ELF-1 (cell line): ENCODE data around the gene CYTH4.

ENCODE experiments used
- DNase-seq: peaks from one replicate; pipeline ENCODE4 v3.0.0-alpha.2; 2016; ENCODE audit warnings: low read depth, low spot score

Gene CYTH4

GRCh38 chr22:37329238-37330140 is 47.2 kb downstream of the CYTH4 start:
- DNase-seq = no peak

- peak; percentile 94 for DNase-seq
These were observed 48.1 kb downstream of the CYTH4 start for GRCh38 chr22:37330200-37331033.

GRCh38 chr22:37331034-37331428 is 48.7 kb downstream of the CYTH4 start:
- no peak for DNase-seq

GRCh38 chr22:37331856-37332536 is 49.7 kb downstream of the CYTH4 start:
- no peak for DNase-seq

- no peak for DNase-seq
These were observed 51.6 kb downstream of the CYTH4 start for GRCh38 chr22:37333724-37334460.

GRCh38 chr22:37334461-37334858 is 52.2 kb downstream of the CYTH4 start:
- DNase-seq = no peak

GRCh38 chr22:37334859-37335805 is 52.8 kb downstream of the CYTH4 start:
- peak; percentile 60 for DNase-seq

GRCh38 chr22:37335806-37336199 is 53.5 kb downstream of the CYTH4 start:
- DNase-seq = peak; percentile 23

- peak; percentile 24 for DNase-seq
These were observed 54.3 kb downstream of the CYTH4 start for GRCh38 chr22:37336579-37336978.

GRCh38 chr22:37337204-37337943 is 55.1 kb downstream of the CYTH4 start:
- DNase-seq = peak; percentile 57

- DNase-seq = no peak
These were observed 56.4 kb downstream of the CYTH4 start for GRCh38 chr22:37338539-37339246.

- DNase-seq = peak; percentile 41
These were observed 58.3 kb downstream of the CYTH4 start for GRCh38 chr22:37340331-37341262.

- DNase-seq = no peak
These were observed 59.8 kb downstream of the CYTH4 start for GRCh38 chr22:37342065-37342464.

- DNase-seq = no peak
These were observed 61.0 kb downstream of the CYTH4 start for GRCh38 chr22:37343348-37343747.

- no peak for DNase-seq
These were observed 61.8 kb downstream of the CYTH4 start for GRCh38 chr22:37343863-37344734.

- no peak for DNase-seq
These were observed 62.6 kb downstream of the CYTH4 start for GRCh38 chr22:37344735-37345449.
